Measurements from ENCODE around the gene STIL. TPM values are rescaled to one million over a fixed set of nuclear protein-coding genes. Genes with fewer than 3 reads are reported as not detected.

Gene STIL
- total RNA-seq, 1 experiment from 2014 or later, result 26.4 TPM

DNA sequence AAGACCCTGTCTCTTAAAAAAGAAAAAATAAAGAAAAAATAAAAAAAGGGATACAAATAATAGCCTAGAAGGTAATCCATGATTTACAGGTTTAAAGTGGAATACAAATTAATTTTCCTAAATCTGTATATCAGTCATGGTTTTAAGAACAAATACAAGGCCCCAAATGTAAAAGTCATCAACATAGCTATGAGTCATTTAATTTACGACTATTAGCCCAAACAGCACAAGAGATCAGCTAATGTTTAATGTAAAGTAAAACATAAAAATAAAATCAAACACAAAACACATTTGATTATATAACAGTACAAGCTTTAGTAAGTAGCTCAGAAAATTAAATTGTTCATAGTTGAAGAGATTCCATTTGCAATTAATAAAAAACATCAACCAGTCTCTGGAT, 61.6 kb downstream of the STIL start:
- no peak overlapping the region for H3K27ac Mint-ChIP-seq (ENCODE audit: unreplicated experiment)
- peaks cover 47% of the 10 kb centered on the region for H3K36me3 Mint-ChIP-seq (ENCODE audit: insufficient read depth, unreplicated experiment)
- H3K9me3 Mint-ChIP-seq (ENCODE audit: unreplicated experiment), result no peaks in the 10 kb centered on the region
- no peaks in the 10 kb centered on the region for H3K27me3 Mint-ChIP-seq (ENCODE audit: insufficient read depth, unreplicated experiment)
- no TSS peak for BruUV-seq (replicated peaks)
- H3K4me1 ChIP-seq, result peaks cover 26% of the 10 kb centered on the region
- H3K9me3 ChIP-seq, result no peaks in the 10 kb centered on the region
- no peaks in the 10 kb centered on the region for H3K4me1 Mint-ChIP-seq (ENCODE audit: low read depth, unreplicated experiment)
- no peak for DNase-seq
- intact Hi-C loops (cut with micrococcal nuclease; ENCODE audit: unreplicated experiment), result no loop called here
- CTCF ChIA-PET, result no interaction called here
- H3K4me3 ChIP-seq (ENCODE audit: low read depth, low read length), result no peak overlapping the region
- POLR2A ChIA-PET, result no interaction called here
- TF ChIP-seq, protein P1, sequence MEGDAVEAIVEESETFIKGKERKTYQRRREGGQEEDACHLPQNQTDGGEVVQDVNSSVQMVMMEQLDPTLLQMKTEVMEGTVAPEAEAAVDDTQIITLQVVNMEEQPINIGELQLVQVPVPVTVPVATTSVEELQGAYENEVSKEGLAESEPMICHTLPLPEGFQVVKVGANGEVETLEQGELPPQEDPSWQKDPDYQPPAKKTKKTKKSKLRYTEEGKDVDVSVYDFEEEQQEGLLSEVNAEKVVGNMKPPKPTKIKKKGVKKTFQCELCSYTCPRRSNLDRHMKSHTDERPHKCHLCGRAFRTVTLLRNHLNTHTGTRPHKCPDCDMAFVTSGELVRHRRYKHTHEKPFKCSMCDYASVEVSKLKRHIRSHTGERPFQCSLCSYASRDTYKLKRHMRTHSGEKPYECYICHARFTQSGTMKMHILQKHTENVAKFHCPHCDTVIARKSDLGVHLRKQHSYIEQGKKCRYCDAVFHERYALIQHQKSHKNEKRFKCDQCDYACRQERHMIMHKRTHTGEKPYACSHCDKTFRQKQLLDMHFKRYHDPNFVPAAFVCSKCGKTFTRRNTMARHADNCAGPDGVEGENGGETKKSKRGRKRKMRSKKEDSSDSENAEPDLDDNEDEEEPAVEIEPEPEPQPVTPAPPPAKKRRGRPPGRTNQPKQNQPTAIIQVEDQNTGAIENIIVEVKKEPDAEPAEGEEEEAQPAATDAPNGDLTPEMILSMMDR (IDR thresholded peaks at IDR 0.05; ENCODE audit: insufficient read depth in 1 of 2, low read depth in 1 of 2, low read length in 1 of 2, severe bottlenecking in 1 of 2, unreplicated experiment in 1 of 2), result no peak
- no peaks in the 10 kb centered on the region for H3K27me3 ChIP-seq (replicated peaks; ENCODE audit: control insufficient read depth, insufficient read depth, low read length)
- no peaks in the 10 kb centered on the region for H3K36me3 ChIP-seq (ENCODE audit: control insufficient read depth, insufficient read depth, low read length)
- no peak overlapping the region for H3K4me3 Mint-ChIP-seq (ENCODE audit: unreplicated experiment)

DNA sequence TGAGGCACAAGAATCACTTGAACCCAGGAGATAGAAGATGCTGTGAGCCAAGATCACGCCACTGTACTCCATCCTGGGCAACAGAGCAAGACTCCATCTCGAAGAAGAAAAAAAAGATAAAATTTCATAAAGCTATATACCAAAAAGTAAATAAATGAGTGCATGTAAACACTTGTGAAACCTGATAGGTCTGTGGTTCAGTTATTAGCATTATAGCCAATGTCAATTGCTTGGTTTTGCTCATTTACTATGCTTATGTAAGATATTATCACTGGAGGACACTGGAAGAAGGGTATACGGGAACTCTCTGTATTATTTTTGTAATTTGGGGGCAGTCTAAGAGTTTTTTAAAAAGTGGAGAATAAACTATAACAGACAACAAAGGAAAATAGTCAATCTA, 64.2 kb downstream of the STIL start:
- H3K27ac Mint-ChIP-seq (ENCODE audit: unreplicated experiment), result no peak overlapping the region
- H3K4me1 Mint-ChIP-seq (ENCODE audit: low read depth, unreplicated experiment), result no peaks in the 10 kb centered on the region
- H3K36me3 Mint-ChIP-seq (ENCODE audit: insufficient read depth, unreplicated experiment), result peaks cover 30% of the 10 kb centered on the region
- ChIA-PET POLR2A (no interaction called here), CTCF (no interaction called here)
- Histone ChIP-seq H3K36me3 (ENCODE audit: control insufficient read depth, insufficient read depth, low read length) (no peaks in the 10 kb centered on the region), H3K9me3 (no peaks in the 10 kb centered on the region), H3K4me1 (peaks cover 17% of the 10 kb centered on the region), H3K4me3 (ENCODE audit: low read depth, low read length) (no peak overlapping the region), H3K27me3 (replicated peaks; ENCODE audit: control insufficient read depth, insufficient read depth, low read length) (no peaks in the 10 kb centered on the region)
- H3K27me3 Mint-ChIP-seq (ENCODE audit: insufficient read depth, unreplicated experiment), result no peaks in the 10 kb centered on the region
- BruUV-seq (replicated peaks), result no TSS peak
- H3K9me3 Mint-ChIP-seq (ENCODE audit: unreplicated experiment), result no peaks in the 10 kb centered on the region
- DNase-seq, result no peak
- H3K4me3 Mint-ChIP-seq (ENCODE audit: unreplicated experiment), result no peak overlapping the region
- intact Hi-C loops (cut with micrococcal nuclease; ENCODE audit: unreplicated experiment), result no loop called here
- TF ChIP-seq, protein P1 (IDR thresholded peaks at IDR 0.05; ENCODE audit: insufficient read depth in 1 of 2, low read depth in 1 of 2, low read length in 1 of 2, severe bottlenecking in 1 of 2, unreplicated experiment in 1 of 2), result no peak

DNA sequence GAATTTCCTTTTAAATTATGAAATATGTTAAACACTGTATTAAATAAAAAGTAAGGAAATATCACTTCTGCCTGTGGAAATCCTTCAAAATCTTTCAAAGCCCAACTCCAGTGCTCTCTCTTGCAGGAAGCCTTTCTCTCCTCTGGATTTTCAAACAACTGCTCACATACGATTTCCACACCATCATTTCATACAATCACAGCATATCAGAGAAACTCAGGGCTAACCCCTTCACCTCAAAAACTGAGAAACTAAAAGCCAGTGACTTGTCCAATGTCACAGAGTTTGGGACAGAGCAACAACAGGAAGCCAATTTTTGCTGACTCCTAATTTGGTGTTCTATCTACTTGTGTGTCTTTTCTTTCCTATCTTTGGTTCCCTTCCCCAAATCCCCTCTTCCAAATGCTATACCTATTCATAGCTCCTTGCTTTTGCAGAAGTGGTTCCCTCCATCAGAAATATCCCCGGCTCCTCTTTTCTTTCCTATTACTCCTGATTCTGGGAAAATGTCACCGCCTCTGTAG, 69.5 kb downstream of the STIL start:
- ChIA-PET POLR2A (no interaction called here), CTCF (no interaction called here)
- no TSS peak for BruUV-seq (replicated peaks)
- intact Hi-C loops (cut with micrococcal nuclease; ENCODE audit: unreplicated experiment), result no loop called here
- Histone ChIP-seq H3K27me3 (replicated peaks; ENCODE audit: control insufficient read depth, insufficient read depth, low read length) (no peaks in the 10 kb centered on the region), H3K36me3 (ENCODE audit: control insufficient read depth, insufficient read depth, low read length) (no peaks in the 10 kb centered on the region), H3K9me3 (no peaks in the 10 kb centered on the region), H3K4me1 (peaks cover 4% of the 10 kb centered on the region), H3K4me3 (ENCODE audit: low read depth, low read length) (no peak overlapping the region)
- Mint-ChIP-seq H3K27ac (ENCODE audit: unreplicated experiment) (no peak overlapping the region), H3K27me3 (ENCODE audit: insufficient read depth, unreplicated experiment) (no peaks in the 10 kb centered on the region), H3K36me3 (ENCODE audit: insufficient read depth, unreplicated experiment) (peaks cover 8% of the 10 kb centered on the region), H3K9me3 (ENCODE audit: unreplicated experiment) (no peaks in the 10 kb centered on the region), H3K4me1 (ENCODE audit: low read depth, unreplicated experiment) (peaks cover 3% of the 10 kb centered on the region), H3K4me3 (ENCODE audit: unreplicated experiment) (no peak overlapping the region)
- DNase-seq, result no peak
- TF ChIP-seq, protein P1 (IDR thresholded peaks at IDR 0.05; ENCODE audit: insufficient read depth in 1 of 2, low read depth in 1 of 2, low read length in 1 of 2, severe bottlenecking in 1 of 2, unreplicated experiment in 1 of 2), result no peak
